ENCODE results near the gene PRKCD. TPM values are rescaled to one million over a fixed set of nuclear protein-coding genes. Genes with fewer than 3 reads are reported as not detected.

PRKCD gene
- total RNA-seq, 1 donor from 2014 or later = 16.1 TPM

- TF ChIP-seq CTCF (IDR thresholded peaks at IDR 0.05; ENCODE audit: unreplicated experiment) = no peak
- no peaks in the 10 kb centered on the region for H3K36me3 Mint-ChIP-seq
- H3K27ac Mint-ChIP-seq = no peak overlapping the region
- no peak overlapping the region for H3K4me3 Mint-ChIP-seq
- no peak for DNase-seq (ENCODE audit: low spot score in 2 of 2, unreplicated experiment in 2 of 2)
- H3K9me3 Mint-ChIP-seq = no peaks in the 10 kb centered on the region
- peaks cover 6% of the 10 kb centered on the region for H3K4me1 Mint-ChIP-seq
- H3K27me3 Mint-ChIP-seq (ENCODE audit: low read depth) = no peaks in the 10 kb centered on the region
Observed at GRCh38 chr3:53142986-53143385, 18.0 kb upstream of the PRKCD start.

- Mint-ChIP-seq H3K4me3 (no peak overlapping the region), H3K9me3 (no peaks in the 10 kb centered on the region), H3K27me3 (ENCODE audit: low read depth) (no peaks in the 10 kb centered on the region), H3K4me1 (peaks cover 6% of the 10 kb centered on the region), H3K27ac (no peak overlapping the region), H3K36me3 (no peaks in the 10 kb centered on the region)
- TF ChIP-seq CTCF (IDR thresholded peaks at IDR 0.05; ENCODE audit: unreplicated experiment) = no peak
- DNase-seq (ENCODE audit: low spot score in 2 of 2, unreplicated experiment in 2 of 2) = no peak
Observed at GRCh38 chr3:53144446-53144845, 16.6 kb upstream of the PRKCD start.

- Mint-ChIP-seq H3K4me3 (no peak overlapping the region), H3K36me3 (no peaks in the 10 kb centered on the region), H3K4me1 (peaks cover 6% of the 10 kb centered on the region), H3K27me3 (ENCODE audit: low read depth) (no peaks in the 10 kb centered on the region), H3K27ac (no peak overlapping the region), H3K9me3 (no peaks in the 10 kb centered on the region)
- no peak for TF ChIP-seq CTCF (IDR thresholded peaks at IDR 0.05; ENCODE audit: unreplicated experiment)
- no peak for DNase-seq (ENCODE audit: low spot score in 2 of 2, unreplicated experiment in 2 of 2)
Observed at GRCh38 chr3:53144862-53145712, 15.9 kb upstream of the PRKCD start.

GRCh38 chr3:53145713-53146080 is 15.3 kb upstream of the PRKCD start:
- H3K27me3 Mint-ChIP-seq (ENCODE audit: low read depth) = no peaks in the 10 kb centered on the region
- H3K36me3 Mint-ChIP-seq = no peaks in the 10 kb centered on the region
- no peak for TF ChIP-seq CTCF (IDR thresholded peaks at IDR 0.05; ENCODE audit: unreplicated experiment)
- no peak overlapping the region for H3K4me3 Mint-ChIP-seq
- no peak overlapping the region for H3K27ac Mint-ChIP-seq
- DNase-seq (ENCODE audit: low spot score in 2 of 2, unreplicated experiment in 2 of 2) = no peak
- no peaks in the 10 kb centered on the region for H3K9me3 Mint-ChIP-seq
- H3K4me1 Mint-ChIP-seq = peaks cover 6% of the 10 kb centered on the region

- H3K36me3 Mint-ChIP-seq = no peaks in the 10 kb centered on the region
- no peak for DNase-seq (ENCODE audit: low spot score in 2 of 2, unreplicated experiment in 2 of 2)
- no peak overlapping the region for H3K27ac Mint-ChIP-seq
- H3K4me3 Mint-ChIP-seq = no peak overlapping the region
- no peaks in the 10 kb centered on the region for H3K9me3 Mint-ChIP-seq
- H3K27me3 Mint-ChIP-seq (ENCODE audit: low read depth) = no peaks in the 10 kb centered on the region
- peaks cover 6% of the 10 kb centered on the region for H3K4me1 Mint-ChIP-seq
- TF ChIP-seq CTCF (IDR thresholded peaks at IDR 0.05; ENCODE audit: unreplicated experiment) = no peak
Observed at GRCh38 chr3:53146319-53146891, 14.6 kb upstream of the PRKCD start.
